ENCODE results near the gene SLC37A1. TPM values are rescaled to one million over a fixed set of nuclear protein-coding genes. Genes with fewer than 3 reads are reported as not detected.

The SLC37A1 gene
- total and polyA plus RNA-seq, 7 donors = 2.3 to 98.5 (median 7.8) TPM

GRCh38 chr21:42505090-42505726 lies 8.4 kb upstream of the SLC37A1 start:
- no peak for DNase-seq
- intact Hi-C loops (cut with DNase I) = no loop called here
- 75 to 90% methylated on average over 3 of the region's 3 CpGs for WGBS, 2 donors
- H3K4me1 ChIP-seq = no peaks in the 10 kb centered on the region
- no peaks in the 10 kb centered on the region for H3K36me3 ChIP-seq
- H3K27ac ChIP-seq = no peak overlapping the region
- H3K27me3 ChIP-seq = no peaks in the 10 kb centered on the region
- H3K9me3 ChIP-seq = no peaks in the 10 kb centered on the region
- no peak for TF ChIP-seq CTCF (IDR thresholded peaks at IDR 0.05)
- no peak for TF ChIP-seq POLR2AphosphoS5 (IDR thresholded peaks at IDR 0.05)
- TF ChIP-seq EP300 (IDR thresholded peaks at IDR 0.05) = no peak
- TF ChIP-seq POLR2A (IDR thresholded peaks at IDR 0.05) = no peak
- H3K4me3 ChIP-seq = no peak overlapping the region

- TF ChIP-seq POLR2A (IDR thresholded peaks at IDR 0.05) (no peak), CTCF (IDR thresholded peaks at IDR 0.05) (no peak), POLR2AphosphoS5 (IDR thresholded peaks at IDR 0.05) (no peak), EP300 (IDR thresholded peaks at IDR 0.05) (no peak)
- no peak for DNase-seq
- H3K27me3 ChIP-seq = no peaks in the 10 kb centered on the region
- intact Hi-C loops (cut with DNase I) = no loop called here
- whole genome bisulfite sequencing, 2 donors = 94 to 96% methylated on average over 4 of the region's 4 CpGs
- H3K36me3 ChIP-seq = no peaks in the 10 kb centered on the region
- H3K4me3 ChIP-seq = no peak overlapping the region
- no peaks in the 10 kb centered on the region for H3K9me3 ChIP-seq
- H3K4me1 ChIP-seq = no peaks in the 10 kb centered on the region
- no peak overlapping the region for H3K27ac ChIP-seq
Measured at GRCh38 chr21:42507418-42507817, 6.2 kb upstream of the SLC37A1 start.

DNA sequence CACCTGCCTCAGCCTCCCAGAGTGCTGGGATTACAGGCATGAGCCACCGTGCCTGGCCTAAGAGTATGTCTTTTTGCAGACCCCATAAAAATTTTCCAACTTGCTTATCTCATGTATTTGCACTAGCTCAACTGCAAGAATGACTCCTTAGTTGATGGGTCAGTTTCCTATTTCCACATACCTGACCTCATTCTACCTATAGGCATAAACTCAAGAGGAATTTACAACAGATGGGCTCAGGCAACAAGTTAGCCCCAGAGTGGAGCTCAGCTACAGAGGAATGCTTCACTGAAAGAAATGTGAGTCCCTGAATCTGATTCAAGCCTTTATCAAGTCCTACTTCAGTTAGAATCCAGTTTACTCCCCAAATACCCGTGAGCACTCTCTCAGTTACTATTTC lies 5.3 kb upstream of the SLC37A1 start:
- no peak for DNase-seq
- WGBS, 2 donors = 86 to 87% methylated on average over 2 of the region's 2 CpGs
- Histone ChIP-seq H3K36me3 (no peaks in the 10 kb centered on the region), H3K27ac (no peak overlapping the region), H3K9me3 (no peaks in the 10 kb centered on the region), H3K27me3 (no peaks in the 10 kb centered on the region), H3K4me3 (no peak overlapping the region), H3K4me1 (peaks cover 0 to 4% (median 3%) of the 10 kb centered on the region in 4 donors)
- intact Hi-C loops (cut with DNase I) = no loop called here
- TF ChIP-seq CTCF (IDR thresholded peaks at IDR 0.05) (no peak), EP300 (IDR thresholded peaks at IDR 0.05) (no peak), POLR2AphosphoS5 (IDR thresholded peaks at IDR 0.05) (no peak), POLR2A (IDR thresholded peaks at IDR 0.05) (no peak)

- H3K9me3 ChIP-seq = no peaks in the 10 kb centered on the region
- DNase-seq = peak; percentile 13
- TF ChIP-seq EP300 (IDR thresholded peaks at IDR 0.05) (no peak), POLR2AphosphoS5 (IDR thresholded peaks at IDR 0.05) (no peak), POLR2A (IDR thresholded peaks at IDR 0.05) (no peak), CTCF (IDR thresholded peaks at IDR 0.05) (no peak)
- H3K27ac ChIP-seq = no peak overlapping the region
- WGBS, 2 donors = 88 to 91% methylated on average over 11 of the region's 11 CpGs
- peaks cover 0 to 6% (median 3%) of the 10 kb centered on the region in 4 donors for H3K4me1 ChIP-seq
- no peaks in the 10 kb centered on the region for H3K27me3 ChIP-seq
- no peak overlapping the region for H3K4me3 ChIP-seq
- intact Hi-C loops (cut with DNase I) = no loop called here
- H3K36me3 ChIP-seq = no peaks in the 10 kb centered on the region
Measured at GRCh38 chr21:42509244-42509643, 4.4 kb upstream of the SLC37A1 start.

Data from sigmoid colon (tissue), 7 donors.